B cell (primary cell): Measurements from ENCODE around the gene TTC4.

Source experiments
- CTCF ChIP-seq: fragments of 200-600 bp; IDR thresholded peaks from one replicate; pipeline ENCODE4 v1.8.0; 2022; ENCODE audit warnings: antibody characterized with exemption, mild to moderate bottlenecking
- EZH2 ChIP-seq: IDR thresholded peaks from 2 replicates; pipeline ENCODE4 v1.6.1; 2012; ENCODE audit warnings: borderline replicate concordance, low read depth, mild to moderate bottlenecking, moderate library complexity, low read length; ENCODE audit not compliant: insufficient read depth, poor library complexity, severe bottlenecking

GRCh38 chr1:54723985-54724384 is 8.3 kb downstream of the TTC4 start:
- TF ChIP-seq CTCF (no peak), EZH2 (no peak)
